Spleen (tissue), 11 donors: ENCODE data around the gene RASSF7. TPM values are rescaled to one million over a fixed set of nuclear protein-coding genes. Genes with fewer than 3 reads are reported as not detected.

Experiments used
- DNase-seq: peaks from one replicate; pipeline ENCODE4 v3.0.0-alpha.2; 2020
- H3K27ac ChIP-seq, 8 donors: fragments of 200-600 bp; sonication (generic) in 7 of 8; 1 replicate in 4 of 8; 2 replicates in 4 of 8; pipeline versions ENCODE4 v1.5.0 to v1.8.0; 2016 to 2021; ENCODE audit warnings: inconsistent platforms in 4 of 8, mild to moderate bottlenecking in 4 of 8, moderate library complexity in 1 of 8
- H3K27me3 ChIP-seq, 7 donors: fragments of 200-600 bp; sonication (generic) in 6 of 7; replicated peaks in 1 of 7; 1 replicate in 4 of 7; 2 replicates in 3 of 7; pipeline versions ENCODE4 v1.5.0 to v1.8.0; 2016 to 2021; ENCODE audit warnings: inconsistent platforms in 3 of 7, mild to moderate bottlenecking in 1 of 7
- H3K36me3 ChIP-seq, 6 donors: fragments of 200-600 bp; sonication (generic) in 5 of 6; 1 replicate in 4 of 6; 2 replicates in 2 of 6; pipeline versions ENCODE4 v1.5.0 to v1.8.0; 2016 to 2021; ENCODE audit warnings: inconsistent platforms in 2 of 6
- H3K4me1 ChIP-seq, 6 donors: fragments of 200-600 bp; sonication (generic) in 5 of 6; 1 replicate in 3 of 6; 2 replicates in 3 of 6; pipeline versions ENCODE4 v1.5.0 to v1.8.0; 2016 to 2021; ENCODE audit warnings: inconsistent platforms in 3 of 6
- H3K4me3 ChIP-seq, 8 donors: fragments of 200-600 bp; sonication (generic) in 7 of 8; 1 replicate in 4 of 8; 2 replicates in 4 of 8; pipeline versions ENCODE4 v1.5.0 to v1.8.0; 2016 to 2021; ENCODE audit warnings: inconsistent platforms in 4 of 8, mild to moderate bottlenecking in 4 of 8, moderate library complexity in 2 of 8
- H3K9me3 ChIP-seq, 8 donors: fragments of 200-600 bp; sonication (generic) in 7 of 8; 1 replicate in 4 of 8; 2 replicates in 4 of 8; pipeline versions ENCODE4 v1.5.0 to v1.8.0; 2016 to 2021; ENCODE audit warnings: inconsistent platforms in 4 of 8
- CTCF ChIP-seq, 11 experiments: fragments of 200-600 bp in 7 of 11; fragments of 450-650 bp in 4 of 11; sonication (generic) in 4 of 11; IDR thresholded peaks in 8 of 11; conservative IDR thresholded peaks in 3 of 11; 1 replicate in 7 of 11; 2 replicates in 4 of 11; pipeline versions ENCODE4 v1.4.0 to v1.8.0; 2016 to 2021; ENCODE audit warnings: antibody characterized with exemption in 11 of 11, inconsistent platforms in 4 of 11, mild to moderate bottlenecking in 1 of 11
- POLR2A ChIP-seq, 3 donors: fragments of 450-650 bp; IDR thresholded peaks; one replicate each; pipeline ENCODE4 v1.5.1; 2017; ENCODE audit warnings: antibody characterized with exemption in 3 of 3, mild to moderate bottlenecking in 1 of 3
- POLR2AphosphoS5 ChIP-seq, 3 donors: sonication (generic); formaldehyde crosslinking; IDR thresholded peaks; one replicate each; pipeline ENCODE4 v1.5.1; 2017; ENCODE audit warnings: antibody characterized with exemption in 3 of 3
- WGBS, 5 donors: extraction: QIAGEN DNeasy Blood & Tissue Kit in 3 of 5; methylation state at CpG; one replicate each; pipeline versions ENCODE4 v1.1.5 to v1.1.7; 2013 to 2018; 5-methylcytosine and 5-hydroxymethylcytosine counted together
- intact Hi-C: fragments of 100-400 bp; cut with DNase I; formaldehyde crosslinking; loops from one replicate; pipeline ENCODE4 v1.15.0; 2023; ENCODE audit warnings: low total_unique reads
- polyA plus RNA-seq, 3 donors: library from polyadenylated mRNA; stranded (reverse); fragments of 200-250 nt; gene quantifications; one replicate each; pipeline ENCODE4 v1.2.1, GENCODE V29; 2013
- total RNA-seq, 7 donors: library from RNA; depleted of rRNA in 3 of 7; stranded (reverse); fragments of >200 nt in 3 of 7; fragmentation: NEBNext Ultra II Directional in 4 of 7; extraction: Animal tissue kit (Norgen Biotek cat#: 25700) in 4 of 7; gene quantifications; one replicate each; pipeline versions ENCODE4 v1.1.0 to v1.2.1, GENCODE V29; 2016 to 2021
- donor health status: healthy with polysubstance abuse.
- donor health status: DM: no; HTN: no; CAD: no; lungs with moderate emphysema.
- donor health status: DM: no; HTN: no; CAD: no.
- donor health status: Bipolar disorder and iron deficiency.
- donor health status: healthy.
- donor health status: DM: no; HTN: no; CAD: no.
- donor health status: DM: yes; HTN: yes; CAD: no.

RASSF7 gene
- total and polyA plus RNA-seq, 10 donors: 8.3 to 39.6 (median 26.6) TPM

GRCh38 chr11:551131-551530, 9.6 kb upstream of the RASSF7 start:
- TF ChIP-seq POLR2A (IDR thresholded peaks at IDR 0.05) (no peak), POLR2AphosphoS5 (IDR thresholded peaks at IDR 0.05) (no peak), CTCF (IDR thresholded peaks at IDR 0.05 in 8 of 11, conservative IDR thresholded peaks at IDR 0.05 in 3 of 11) (no peak)
- 56 to 95% (median 87%) methylated on average over 3 to 16 of the region's 16 CpGs for WGBS, 5 donors
- intact Hi-C loops: loop anchor here (10.0 kb wide), 1 partner anchor 174 kb away; no protein-coding TSS in a partner anchor

GRCh38 chr11:551596-551995, 9.2 kb upstream of the RASSF7 start:
- intact Hi-C loops: loop anchor here (10.0 kb wide), 1 partner anchor 173 kb away; no protein-coding TSS in a partner anchor

More at GRCh38 chr11:551131-551530, 9.6 kb upstream of the RASSF7 start:
- no peak overlapping the region for H3K4me3 ChIP-seq
- H3K4me1 ChIP-seq: peaks cover 5 to 31% (median 21%) of the 10 kb centered on the region in 6 donors
- H3K27ac ChIP-seq: no peak overlapping the region
- peaks cover 2 to 38% (median 26%) of the 10 kb centered on the region in 7 donors for H3K27me3 ChIP-seq
- H3K36me3 ChIP-seq: peaks cover 0 to 6% (median 0%) of the 10 kb centered on the region in 6 donors
- no peaks in the 10 kb centered on the region for H3K9me3 ChIP-seq
- DNase-seq: no peak

GRCh38 chr11:553083-553987, 7.4 kb upstream of the RASSF7 start:
- WGBS, 5 donors: 82 to 90% (median 87%) methylated on average over 24 to 27 of the region's 27 CpGs

More at GRCh38 chr11:551596-551995, 9.2 kb upstream of the RASSF7 start:
- WGBS, 5 donors: 67 to 94% (median 80%) methylated on average over 5 to 12 of the region's 12 CpGs
- Histone ChIP-seq H3K27me3 (peaks cover 2 to 42% (median 31%) of the 10 kb centered on the region in 7 donors), H3K4me1 (peaks cover 5 to 36% (median 25%) of the 10 kb centered on the region in 6 donors), H3K27ac (no peak overlapping the region), H3K9me3 (no peaks in the 10 kb centered on the region), H3K4me3 (no peak overlapping the region), H3K36me3 (peaks cover 0 to 6% (median 0%) of the 10 kb centered on the region in 6 donors)
- no peak for DNase-seq
- TF ChIP-seq POLR2A (IDR thresholded peaks at IDR 0.05) (no peak), POLR2AphosphoS5 (IDR thresholded peaks at IDR 0.05) (no peak), CTCF (IDR thresholded peaks at IDR 0.05 in 8 of 11, conservative IDR thresholded peaks at IDR 0.05 in 3 of 11) (no peak)

More at GRCh38 chr11:553083-553987, 7.4 kb upstream of the RASSF7 start:
- Histone ChIP-seq H3K36me3 (peaks cover 0 to 6% (median 0%) of the 10 kb centered on the region in 6 donors), H3K27ac (no peak overlapping the region), H3K4me1 (peaks cover 5 to 40% (median 26%) of the 10 kb centered on the region in 6 donors), H3K9me3 (no peaks in the 10 kb centered on the region), H3K4me3 (no peak overlapping the region), H3K27me3 (peaks cover 2 to 60% (median 37%) of the 10 kb centered on the region in 7 donors)
- DNase-seq: no peak
- intact Hi-C loops: loop anchor here (10.0 kb wide), 1 partner anchor 171 kb away; no protein-coding TSS in a partner anchor
- TF ChIP-seq POLR2AphosphoS5 (IDR thresholded peaks at IDR 0.05): no peak
- no peak for TF ChIP-seq POLR2A (IDR thresholded peaks at IDR 0.05)
- no peak for TF ChIP-seq CTCF (IDR thresholded peaks at IDR 0.05 in 8 of 11, conservative IDR thresholded peaks at IDR 0.05 in 3 of 11)
